Common myeloid progenitor, CD34-positive (primary cell): ENCODE data around the gene CD244.

Source experiments
- CTCF ChIA-PET: fragments of 350-600 bp; sonication (Branson Sonifier 250); formaldehyde crosslinking; loops from one replicate; lab custom pipeline; 2021; ENCODE audit warnings: antibody characterized with exemption; lab: Charles Lee
- POLR2A ChIA-PET: fragments of 350-600 bp; sonication (Branson Sonifier 250); formaldehyde crosslinking; loops from one replicate; lab custom pipeline; 2021; ENCODE audit warnings: antibody characterized with exemption; lab: Charles Lee
- DNase-seq, 3 donors: peaks; one replicate each; pipeline versions ENCODE4 v3.0.0 to v3.0.0-alpha.2; 2013
- H3K27ac ChIP-seq, 2 experiments: 1 replicate in 1 of 2; 2 replicates in 1 of 2; pipeline ENCODE4 v1.7.0; 2013; ENCODE audit warnings: inconsistent platforms in 2 of 2, low read length in 2 of 2, mild to moderate bottlenecking in 2 of 2, low read depth in 1 of 2, moderate library complexity in 1 of 2; ENCODE audit not compliant: severe bottlenecking in 2 of 2, insufficient read depth in 1 of 2, poor library complexity in 1 of 2
- H3K27me3 ChIP-seq, 5 experiments: replicated peaks in 2 of 5; 1 replicate in 3 of 5; 2 replicates in 2 of 5; pipeline versions ENCODE4 v1.6.1 to v1.7.0; 2013; ENCODE audit warnings: low read length in 4 of 5, mild to moderate bottlenecking in 2 of 5, moderate library complexity in 2 of 5, inconsistent platforms in 1 of 5; ENCODE audit not compliant: insufficient read depth in 5 of 5, control insufficient read depth in 4 of 5
- H3K36me3 ChIP-seq, 4 experiments: 1 replicate in 2 of 4; 2 replicates in 2 of 4; pipeline versions ENCODE4 v1.6.1 to v1.7.0; 2013; ENCODE audit warnings: low read length in 3 of 4, control low read depth in 1 of 4, mild to moderate bottlenecking in 1 of 4; ENCODE audit not compliant: control insufficient read depth in 4 of 4, insufficient read depth in 4 of 4
- H3K4me1 ChIP-seq, 4 experiments: 1 replicate in 3 of 4; 2 replicates in 1 of 4; pipeline versions ENCODE4 v1.6.1 to v1.7.1; 2013; ENCODE audit warnings: low read length in 3 of 4, mild to moderate bottlenecking in 3 of 4, control low read depth in 1 of 4, inconsistent platforms in 1 of 4, moderate library complexity in 1 of 4; ENCODE audit not compliant: control insufficient read depth in 4 of 4, insufficient read depth in 4 of 4; ENCODE audit errors: control extremely low read depth in 1 of 4
- H3K4me3 ChIP-seq, 7 experiments: 1 replicate in 4 of 7; 2 replicates in 3 of 7; pipeline versions ENCODE4 v1.5.1 to v1.7.0; 2013; ENCODE audit warnings: mild to moderate bottlenecking in 7 of 7, low read length in 6 of 7, moderate library complexity in 6 of 7, inconsistent platforms in 2 of 7, low read depth in 2 of 7, control low read depth in 1 of 7; ENCODE audit not compliant: insufficient read depth in 4 of 7, control insufficient read depth in 1 of 7; ENCODE audit errors: extremely low read depth in 1 of 7
- H3K9me3 ChIP-seq, 5 experiments: 1 replicate in 4 of 5; 2 replicates in 1 of 5; pipeline versions ENCODE4 v1.6.1 to v1.7.1; 2013; ENCODE audit warnings: low read length in 4 of 5, mild to moderate bottlenecking in 2 of 5, inconsistent platforms in 1 of 5, low read depth in 1 of 5, moderate library complexity in 1 of 5; ENCODE audit not compliant: control insufficient read depth in 4 of 5, insufficient read depth in 2 of 5; ENCODE audit errors: control extremely low read depth in 1 of 5
- WGBS: methylation state at CpG from one replicate; pipeline ENCODE4 v1.1.5; 2013; ENCODE audit not compliant: insufficient coverage; 5-methylcytosine and 5-hydroxymethylcytosine counted together

CD244 gene

GRCh38 chr1:160863774-160864131 lies 1.1 kb upstream of the CD244 start:
- peak in 2 of 3 donors; percentile 63 for DNase-seq
- no peaks in the 10 kb centered on the region for H3K27me3 ChIP-seq
- ChIA-PET POLR2A (interaction anchor here (1.2 to 3.4 kb wide), 3 partner anchors 9 to 26 kb away, joined by 5 to 17 read pairs (median 16); no protein-coding TSS in a partner anchor), CTCF (interaction anchor here (1.3 to 21.5 kb wide), 4 partner anchors 9 to 20 kb away, joined by 3 to 385 read pairs (median 20); no protein-coding TSS in a partner anchor)
- H3K36me3 ChIP-seq, result peaks cover 0 to 5% (median under 1%) of the 10 kb centered on the region in 4 experiments
- peak overlapping the region in 1 of 2 experiments; percentile 89 for H3K27ac ChIP-seq
- H3K9me3 ChIP-seq, result peaks cover 0 to 2% (median 0%) of the 10 kb centered on the region in 5 experiments
- peaks cover 19 to 72% (median 64%) of the 10 kb centered on the region in 4 experiments for H3K4me1 ChIP-seq
- 53% methylated on average over 2 of the region's 4 CpGs for WGBS
- H3K4me3 ChIP-seq, result peak overlapping the region in 1 of 7 experiments; percentile 19

- 61% methylated on average over 8 of the region's 11 CpGs for WGBS
- H3K27ac ChIP-seq, result peak overlapping the region; percentile 71 to 89
- DNase-seq, result peak in 2 of 3 donors; percentile 43 to 56
- POLR2A ChIA-PET, result interaction anchor here (0.9 to 3.4 kb wide), 5 partner anchors 8 to 26 kb away, joined by 5 to 17 read pairs (median 7); no protein-coding TSS in a partner anchor
- CTCF ChIA-PET, result interaction anchor here (0.9 to 21.5 kb wide), 6 partner anchors 8 to 88 kb away, joined by 3 to 385 read pairs (median 12); no protein-coding TSS in a partner anchor
- H3K4me3 ChIP-seq, result peak overlapping the region in 4 of 7 experiments; percentile 62 to 74 (median 71)
- peaks cover 0 to 2% (median 0%) of the 10 kb centered on the region in 5 experiments for H3K9me3 ChIP-seq
- H3K36me3 ChIP-seq, result peaks cover 0 to 5% (median 2%) of the 10 kb centered on the region in 4 experiments
- no peaks in the 10 kb centered on the region for H3K27me3 ChIP-seq
- peaks cover 19 to 72% (median 68%) of the 10 kb centered on the region in 4 experiments for H3K4me1 ChIP-seq
These were observed 530 bp upstream of the CD244 start for GRCh38 chr1:160863061-160863773.

GRCh38 chr1:160860840-160861505 lies 1.7 kb downstream of the CD244 start:
- ChIA-PET POLR2A (interaction anchor here (3.2 to 3.4 kb wide), 2 partner anchors 17 to 23 kb away, joined by 16 to 17 read pairs; no protein-coding TSS in a partner anchor), CTCF (interaction anchor here (1.0 to 21.5 kb wide), 4 partner anchors 13 to 90 kb away, joined by 5 to 385 read pairs (median 12); no protein-coding TSS in a partner anchor)
- peaks cover 0 to 8% (median 2%) of the 10 kb centered on the region in 4 experiments for H3K36me3 ChIP-seq
- H3K9me3 ChIP-seq, result no peaks in the 10 kb centered on the region
- H3K27me3 ChIP-seq, result no peaks in the 10 kb centered on the region
- H3K27ac ChIP-seq, result peak overlapping the region; percentile 56 to 76
- 52% methylated on average over 5 of the region's 5 CpGs for WGBS
- H3K4me1 ChIP-seq, result peaks cover 35 to 86% (median 79%) of the 10 kb centered on the region in 4 experiments
- DNase-seq, result no peak
- H3K4me3 ChIP-seq, result peak overlapping the region; percentile 23 to 74 (median 55)

- H3K27me3 ChIP-seq, result no peaks in the 10 kb centered on the region
- 100% methylated on average over 1 of the region's 5 CpGs for WGBS
- H3K4me3 ChIP-seq, result peak overlapping the region in 2 of 7 experiments; percentile 1 to 12
- CTCF ChIA-PET, result interaction anchor here (1.5 to 21.5 kb wide), 2 partner anchors 16 to 18 kb away, joined by 4 to 385 read pairs; no protein-coding TSS in a partner anchor
- peaks cover 39 to 100% (median 91%) of the 10 kb centered on the region in 4 experiments for H3K4me1 ChIP-seq
- peak overlapping the region in 1 of 2 experiments; percentile 36 for H3K27ac ChIP-seq
- no peaks in the 10 kb centered on the region for H3K9me3 ChIP-seq
- POLR2A ChIA-PET, result no interaction called here
- DNase-seq, result peak in 1 of 3 donors; percentile 49
- H3K36me3 ChIP-seq, result peaks cover 0 to 12% (median 5%) of the 10 kb centered on the region in 4 experiments
These were observed 3.5 kb downstream of the CD244 start for GRCh38 chr1:160859166-160859565.

GRCh38 chr1:160858507-160858906 lies 4.2 kb downstream of the CD244 start:
- H3K27me3 ChIP-seq, result no peaks in the 10 kb centered on the region
- peak in 1 of 3 donors; percentile 45 for DNase-seq
- 84% methylated on average over 2 of the region's 3 CpGs for WGBS
- no peaks in the 10 kb centered on the region for H3K9me3 ChIP-seq
- H3K36me3 ChIP-seq, result peaks cover 0 to 15% (median 9%) of the 10 kb centered on the region in 4 experiments
- peak overlapping the region; percentile 16 to 36 for H3K27ac ChIP-seq
- H3K4me1 ChIP-seq, result peaks cover 39 to 99% (median 89%) of the 10 kb centered on the region in 4 experiments
- peak overlapping the region in 3 of 7 experiments; percentile 1 to 22 (median 12) for H3K4me3 ChIP-seq
- CTCF ChIA-PET, result interaction anchor here (0.7 to 21.5 kb wide), 4 partner anchors 15 to 93 kb away, joined by 3 to 385 read pairs (median 4); no protein-coding TSS in a partner anchor
- POLR2A ChIA-PET, result no interaction called here

- DNase-seq, result peak; percentile 66 to 95 (median 94)
- Histone ChIP-seq H3K4me1 (peaks cover 38 to 98% (median 85%) of the 10 kb centered on the region in 4 experiments), H3K4me3 (peak overlapping the region in 2 of 7 experiments; percentile 12 to 22), H3K36me3 (peaks cover 0 to 18% (median 9%) of the 10 kb centered on the region in 4 experiments), H3K9me3 (no peaks in the 10 kb centered on the region), H3K27ac (peak overlapping the region; percentile 16 to 36), H3K27me3 (no peaks in the 10 kb centered on the region)
- ChIA-PET CTCF (interaction anchor here (0.7 to 21.5 kb wide), 4 partner anchors 15 to 93 kb away, joined by 3 to 385 read pairs (median 4); no protein-coding TSS in a partner anchor), POLR2A (no interaction called here)
- WGBS, result 6% methylated on average over 3 of the region's 4 CpGs
These were observed 4.6 kb downstream of the CD244 start for GRCh38 chr1:160858097-160858496.
